CD4-positive, alpha-beta T cell treated with Interleukin-4 for 4 hours (primary cell): ENCODE data around the gene COMT.

Experiments used
- DNase-seq: peaks from one replicate; pipeline ENCODE4 v3.0.0-alpha.2; 2020

COMT gene

GRCh38 chr22:20014526-20015186 is 73.1 kb downstream of the COMT start:
- no peak for DNase-seq

GRCh38 chr22:20015187-20015625 is 73.6 kb downstream of the COMT start:
- no peak for DNase-seq

- no peak for DNase-seq
Measured at GRCh38 chr22:20015971-20016733, 74.6 kb downstream of the COMT start.

- DNase-seq = peak; percentile 90
Measured at GRCh38 chr22:20016734-20017621, 75.4 kb downstream of the COMT start, which contains the start of gene ARVCF. Gene ARVCF, minus strand, starts transcription at chr22:20016823. Its CDS starts 26,029 bp downstream, at chr22:19990794.

GRCh38 chr22:20017622-20017958 is 76.0 kb downstream of the COMT start:
- DNase-seq = no peak

DNA sequence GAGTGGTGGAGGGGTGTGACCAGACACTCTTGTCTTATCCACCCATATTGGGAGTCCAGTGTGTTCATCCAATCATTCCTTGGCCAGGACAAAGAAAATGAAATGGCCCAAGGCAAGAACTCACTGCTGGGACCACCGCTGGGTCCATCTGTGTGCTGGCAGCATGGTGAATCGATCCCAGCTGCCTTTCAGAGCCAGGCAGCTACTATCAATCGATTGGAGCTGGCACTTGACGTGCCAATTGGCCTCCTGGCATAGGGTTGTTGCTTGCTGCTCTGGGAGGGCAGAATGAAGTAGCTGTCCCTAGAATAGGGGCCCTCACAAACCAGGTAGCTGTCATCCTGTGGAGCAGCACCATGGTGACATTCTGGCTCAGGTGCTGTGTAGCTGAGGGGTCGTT is 76.4 kb downstream of the COMT start:
- DNase-seq = no peak
